ENCODE results near the gene LPP. TPM values are rescaled to one million over a fixed set of nuclear protein-coding genes. Genes with fewer than 3 reads are reported as not detected.

The LPP gene
- total RNA-seq, 1 donor from 2014 or later: 96.7 TPM

DNA sequence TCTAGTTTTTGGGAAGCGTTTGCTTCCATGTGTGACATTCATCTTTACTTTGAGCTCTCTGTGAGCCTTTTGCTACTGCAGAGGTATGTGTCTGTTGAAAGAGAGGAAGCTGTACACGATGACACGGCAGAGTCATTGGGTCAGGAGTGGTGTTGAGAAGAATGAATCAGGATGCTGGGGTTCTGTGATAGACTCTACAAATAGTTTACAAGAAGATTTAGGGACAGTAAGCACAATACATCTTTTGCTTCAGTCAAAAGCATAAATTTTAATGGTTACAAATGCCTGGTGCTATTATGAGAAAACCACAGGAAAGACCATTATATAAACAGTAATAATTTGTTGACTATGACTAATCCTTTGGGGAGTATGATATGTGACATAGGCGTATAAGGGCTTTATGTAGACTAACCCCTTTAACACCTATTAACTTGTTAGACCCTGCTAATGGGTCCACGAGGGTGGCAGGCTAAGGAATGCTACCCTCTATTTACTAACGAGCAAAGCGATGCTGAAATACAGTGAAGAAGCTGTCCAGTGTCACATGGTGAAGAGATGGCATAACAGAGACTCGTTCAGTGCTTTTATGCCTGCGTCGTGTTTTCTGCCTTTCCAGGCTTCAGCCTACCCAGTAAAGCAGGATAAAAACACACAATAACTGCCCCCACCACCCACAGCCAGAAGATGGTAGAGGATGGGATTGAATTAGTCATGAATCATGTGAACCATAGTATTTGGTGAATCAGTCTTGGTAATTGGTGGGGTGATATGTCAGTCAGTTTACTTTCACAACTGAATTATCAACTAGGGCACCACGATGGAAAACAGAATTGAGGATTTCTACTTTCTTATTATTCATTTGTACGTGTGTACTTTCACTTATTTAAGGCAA, 118.8 kb downstream of the LPP start:
- no peak for DNase-seq (ENCODE audit: extremely low spot score, unreplicated experiment)
- Mint-ChIP-seq H3K4me3 (no peak overlapping the region), H3K36me3 (peaks cover 22% of the 10 kb centered on the region), H3K4me1 (ENCODE audit: unreplicated experiment) (peaks cover 56% of the 10 kb centered on the region), H3K27ac (peak overlapping the region; percentile 1), H3K27me3 (no peaks in the 10 kb centered on the region), H3K9me3 (peaks cover 5% of the 10 kb centered on the region)
- TF ChIP-seq, protein P1, sequence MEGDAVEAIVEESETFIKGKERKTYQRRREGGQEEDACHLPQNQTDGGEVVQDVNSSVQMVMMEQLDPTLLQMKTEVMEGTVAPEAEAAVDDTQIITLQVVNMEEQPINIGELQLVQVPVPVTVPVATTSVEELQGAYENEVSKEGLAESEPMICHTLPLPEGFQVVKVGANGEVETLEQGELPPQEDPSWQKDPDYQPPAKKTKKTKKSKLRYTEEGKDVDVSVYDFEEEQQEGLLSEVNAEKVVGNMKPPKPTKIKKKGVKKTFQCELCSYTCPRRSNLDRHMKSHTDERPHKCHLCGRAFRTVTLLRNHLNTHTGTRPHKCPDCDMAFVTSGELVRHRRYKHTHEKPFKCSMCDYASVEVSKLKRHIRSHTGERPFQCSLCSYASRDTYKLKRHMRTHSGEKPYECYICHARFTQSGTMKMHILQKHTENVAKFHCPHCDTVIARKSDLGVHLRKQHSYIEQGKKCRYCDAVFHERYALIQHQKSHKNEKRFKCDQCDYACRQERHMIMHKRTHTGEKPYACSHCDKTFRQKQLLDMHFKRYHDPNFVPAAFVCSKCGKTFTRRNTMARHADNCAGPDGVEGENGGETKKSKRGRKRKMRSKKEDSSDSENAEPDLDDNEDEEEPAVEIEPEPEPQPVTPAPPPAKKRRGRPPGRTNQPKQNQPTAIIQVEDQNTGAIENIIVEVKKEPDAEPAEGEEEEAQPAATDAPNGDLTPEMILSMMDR (conservative IDR thresholded peaks at IDR 0.05): no peak

- Mint-ChIP-seq H3K9me3 (peaks cover 5% of the 10 kb centered on the region), H3K36me3 (peaks cover 29% of the 10 kb centered on the region), H3K4me1 (ENCODE audit: unreplicated experiment) (peaks cover 48% of the 10 kb centered on the region), H3K27me3 (no peaks in the 10 kb centered on the region), H3K4me3 (no peak overlapping the region), H3K27ac (no peak overlapping the region)
- TF ChIP-seq, protein P1 (conservative IDR thresholded peaks at IDR 0.05): no peak
- no peak for DNase-seq (ENCODE audit: extremely low spot score, unreplicated experiment)
Measured at GRCh38 chr3:188274249-188274915, 120.4 kb downstream of the LPP start.

- TF ChIP-seq, protein P1 (conservative IDR thresholded peaks at IDR 0.05): no peak
- Mint-ChIP-seq H3K27me3 (no peaks in the 10 kb centered on the region), H3K4me3 (peak overlapping the region; percentile 34), H3K9me3 (peaks cover 11% of the 10 kb centered on the region), H3K27ac (peak overlapping the region; percentile 70), H3K4me1 (ENCODE audit: unreplicated experiment) (peaks cover 42% of the 10 kb centered on the region), H3K36me3 (peaks cover 31% of the 10 kb centered on the region)
- no peak for DNase-seq (ENCODE audit: extremely low spot score, unreplicated experiment)
Measured at GRCh38 chr3:188276375-188276774, 122.4 kb downstream of the LPP start.

DNA sequence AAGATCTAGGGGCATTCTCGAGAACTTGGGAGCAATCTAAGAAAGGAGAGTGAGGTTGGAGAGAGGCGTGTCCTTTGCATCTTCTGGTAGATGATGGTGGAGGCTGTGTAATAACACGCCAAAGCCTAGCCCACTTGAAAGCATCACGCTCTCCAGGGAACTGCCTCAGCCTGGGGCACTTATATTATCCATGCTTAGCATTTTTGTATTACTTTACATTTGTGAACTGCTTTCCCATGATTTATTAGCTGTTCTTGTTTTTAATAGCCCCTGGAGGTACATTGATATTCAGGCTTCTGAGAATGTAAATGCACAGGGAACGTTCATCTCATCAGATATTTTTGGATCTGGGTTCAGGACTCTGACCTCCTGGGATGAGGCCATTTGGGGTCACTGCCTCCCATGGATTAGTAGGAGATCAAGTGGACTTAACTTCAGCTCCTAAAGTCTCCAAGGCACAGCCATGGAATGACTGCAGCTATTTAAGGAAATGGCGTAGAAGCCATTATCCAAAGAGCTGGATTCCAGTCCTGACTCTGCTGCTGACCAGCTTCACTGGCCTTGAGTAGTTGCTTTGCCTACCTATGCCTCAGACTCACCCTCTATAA, 124.9 kb downstream of the LPP start:
- DNase-seq (ENCODE audit: extremely low spot score, unreplicated experiment): no peak
- Mint-ChIP-seq H3K27ac (no peak overlapping the region), H3K4me3 (no peak overlapping the region), H3K9me3 (peaks cover 5% of the 10 kb centered on the region), H3K27me3 (no peaks in the 10 kb centered on the region), H3K4me1 (ENCODE audit: unreplicated experiment) (peaks cover 43% of the 10 kb centered on the region), H3K36me3 (peaks cover 29% of the 10 kb centered on the region)
- TF ChIP-seq, protein P1 (conservative IDR thresholded peaks at IDR 0.05): no peak

DNA sequence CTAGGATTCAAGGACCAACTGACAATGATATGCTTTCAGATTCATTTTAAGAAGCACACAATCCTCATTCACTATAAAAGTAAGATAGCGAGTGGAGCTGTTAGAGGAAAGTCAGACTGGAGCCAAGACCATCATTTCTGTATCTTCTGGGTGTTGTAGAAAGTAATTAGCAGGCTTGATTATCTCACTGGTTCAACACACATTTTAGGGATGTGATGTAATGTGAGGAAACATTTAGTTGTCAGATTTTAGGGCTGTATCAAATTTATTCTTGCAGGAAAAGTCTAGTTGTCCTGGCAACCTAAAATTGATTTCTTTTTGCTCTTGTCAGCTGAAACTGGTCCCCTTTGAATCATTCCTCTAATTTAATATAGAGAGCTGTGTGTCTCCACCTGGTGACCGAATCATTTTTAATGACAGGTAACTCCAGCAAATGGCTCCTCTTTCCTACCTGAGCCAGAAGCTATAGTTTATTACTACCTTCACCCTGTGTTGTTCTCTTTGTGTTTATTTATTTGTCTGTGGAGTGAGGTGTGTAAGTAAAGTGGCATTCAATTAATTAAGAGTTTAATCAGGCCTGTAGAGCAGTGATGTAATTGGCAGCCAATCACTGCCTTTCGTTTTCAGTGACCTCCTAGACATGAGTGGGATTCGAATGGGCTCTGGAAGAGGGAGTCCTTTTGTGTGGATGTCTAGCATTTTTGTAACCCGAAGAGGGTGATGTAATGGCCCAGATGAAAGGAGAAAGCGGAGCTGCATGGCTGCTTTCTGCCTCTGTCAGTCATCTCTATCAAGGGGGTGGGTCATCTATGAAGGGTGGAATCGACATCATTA, 125.8 kb downstream of the LPP start:
- TF ChIP-seq, protein P1 (conservative IDR thresholded peaks at IDR 0.05): no peak
- Mint-ChIP-seq H3K4me1 (ENCODE audit: unreplicated experiment) (peaks cover 46% of the 10 kb centered on the region), H3K27ac (peak overlapping the region; percentile 24), H3K27me3 (no peaks in the 10 kb centered on the region), H3K9me3 (peaks cover 5% of the 10 kb centered on the region), H3K4me3 (no peak overlapping the region), H3K36me3 (peaks cover 29% of the 10 kb centered on the region)
- DNase-seq (ENCODE audit: extremely low spot score, unreplicated experiment): no peak

Data from type B pancreatic cell (in vitro differentiated cells).